ENCODE results near the gene ETAA1. TPM values are rescaled to one million over a fixed set of nuclear protein-coding genes. Genes with fewer than 3 reads are reported as not detected.

The ETAA1 gene
- total RNA-seq, 1 donor from 2014 or later = 12.6 TPM

- H3K4me1 Mint-ChIP-seq (ENCODE audit: unreplicated experiment) = peaks cover 11% of the 10 kb centered on the region
- H3K27ac Mint-ChIP-seq (ENCODE audit: unreplicated experiment) = no peak overlapping the region
- TF ChIP-seq, protein P1, sequence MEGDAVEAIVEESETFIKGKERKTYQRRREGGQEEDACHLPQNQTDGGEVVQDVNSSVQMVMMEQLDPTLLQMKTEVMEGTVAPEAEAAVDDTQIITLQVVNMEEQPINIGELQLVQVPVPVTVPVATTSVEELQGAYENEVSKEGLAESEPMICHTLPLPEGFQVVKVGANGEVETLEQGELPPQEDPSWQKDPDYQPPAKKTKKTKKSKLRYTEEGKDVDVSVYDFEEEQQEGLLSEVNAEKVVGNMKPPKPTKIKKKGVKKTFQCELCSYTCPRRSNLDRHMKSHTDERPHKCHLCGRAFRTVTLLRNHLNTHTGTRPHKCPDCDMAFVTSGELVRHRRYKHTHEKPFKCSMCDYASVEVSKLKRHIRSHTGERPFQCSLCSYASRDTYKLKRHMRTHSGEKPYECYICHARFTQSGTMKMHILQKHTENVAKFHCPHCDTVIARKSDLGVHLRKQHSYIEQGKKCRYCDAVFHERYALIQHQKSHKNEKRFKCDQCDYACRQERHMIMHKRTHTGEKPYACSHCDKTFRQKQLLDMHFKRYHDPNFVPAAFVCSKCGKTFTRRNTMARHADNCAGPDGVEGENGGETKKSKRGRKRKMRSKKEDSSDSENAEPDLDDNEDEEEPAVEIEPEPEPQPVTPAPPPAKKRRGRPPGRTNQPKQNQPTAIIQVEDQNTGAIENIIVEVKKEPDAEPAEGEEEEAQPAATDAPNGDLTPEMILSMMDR (IDR thresholded peaks at IDR 0.05; ENCODE audit: unreplicated experiment) = no peak
- H3K36me3 Mint-ChIP-seq (ENCODE audit: low read depth, unreplicated experiment) = no peaks in the 10 kb centered on the region
- H3K9me3 Mint-ChIP-seq (ENCODE audit: unreplicated experiment) = no peaks in the 10 kb centered on the region
- no peak for DNase-seq (ENCODE audit: low spot score)
- no peak overlapping the region for H3K4me3 Mint-ChIP-seq (ENCODE audit: unreplicated experiment)
- H3K27me3 Mint-ChIP-seq (ENCODE audit: unreplicated experiment) = peaks cover 1% of the 10 kb centered on the region
These were observed 60.6 kb downstream of the ETAA1 start for GRCh38 chr2:67457699-67458098.

GRCh38 chr2:67459761-67460160, 62.6 kb downstream of the ETAA1 start:
- Mint-ChIP-seq H3K36me3 (ENCODE audit: low read depth, unreplicated experiment) (no peaks in the 10 kb centered on the region), H3K4me3 (ENCODE audit: unreplicated experiment) (no peak overlapping the region), H3K9me3 (ENCODE audit: unreplicated experiment) (no peaks in the 10 kb centered on the region), H3K27ac (ENCODE audit: unreplicated experiment) (no peak overlapping the region), H3K4me1 (ENCODE audit: unreplicated experiment) (peaks cover 11% of the 10 kb centered on the region), H3K27me3 (ENCODE audit: unreplicated experiment) (peaks cover 1% of the 10 kb centered on the region)
- DNase-seq (ENCODE audit: low spot score) = no peak
- TF ChIP-seq, protein P1 (IDR thresholded peaks at IDR 0.05; ENCODE audit: unreplicated experiment) = no peak
